HG02610 (cell line): ENCODE data around the gene PRPH.
A peak's percentile ranks its signal among the peaks of the same experiment; 100 is the strongest.
"Not testable (repeated sequence)": the region's sequence is repeated elsewhere in the genome, so short reads cannot be mapped to it uniquely, and the experiment has no call there.

Source experiments
- ATAC-seq: cut with Tn5 transposase; IDR thresholded peaks from one replicate; pipeline ENCODE4 v1.9.1; 2021; ENCODE audit warnings: mild to moderate bottlenecking, moderate library complexity; ENCODE audit not compliant: unreplicated experiment

The PRPH gene

GRCh38 chr12:49331380-49332222 is 36.7 kb downstream of the PRPH start:
- no peak for ATAC-seq

GRCh38 chr12:49332441-49332861 is 37.5 kb downstream of the PRPH start:
- ATAC-seq, result no peak

- no peak for ATAC-seq
These were observed 38.0 kb downstream of the PRPH start for GRCh38 chr12:49332891-49333371.

DNA sequence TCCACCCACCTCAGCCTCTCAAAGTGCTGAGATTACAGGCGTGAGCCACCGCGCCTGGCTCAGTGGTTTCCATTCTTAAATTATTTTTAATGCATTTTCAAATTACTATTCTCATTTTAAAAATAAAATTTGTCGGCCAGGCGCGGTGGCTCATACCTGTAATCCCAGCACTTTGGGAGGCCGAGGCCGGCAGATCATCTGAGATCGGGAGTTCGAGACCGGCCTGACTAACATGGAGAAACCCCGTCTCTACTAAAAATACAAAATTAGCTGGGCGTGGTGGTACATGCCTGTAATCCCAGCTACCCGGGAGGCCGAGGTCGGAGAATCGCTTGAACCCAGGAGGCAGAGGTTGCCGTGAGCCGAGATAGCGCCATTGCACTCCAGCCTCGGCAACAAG is 38.8 kb downstream of the PRPH start:
- not testable (repeated sequence) for ATAC-seq

GRCh38 chr12:49334226-49334625 is 39.3 kb downstream of the PRPH start:
- no peak for ATAC-seq

GRCh38 chr12:49334681-49335080 is 39.7 kb downstream of the PRPH start:
- ATAC-seq, result no peak

- ATAC-seq, result no peak
These were observed 40.4 kb downstream of the PRPH start for GRCh38 chr12:49335118-49335954.

- no peak for ATAC-seq
These were observed 41.2 kb downstream of the PRPH start for GRCh38 chr12:49335955-49336644.

DNA sequence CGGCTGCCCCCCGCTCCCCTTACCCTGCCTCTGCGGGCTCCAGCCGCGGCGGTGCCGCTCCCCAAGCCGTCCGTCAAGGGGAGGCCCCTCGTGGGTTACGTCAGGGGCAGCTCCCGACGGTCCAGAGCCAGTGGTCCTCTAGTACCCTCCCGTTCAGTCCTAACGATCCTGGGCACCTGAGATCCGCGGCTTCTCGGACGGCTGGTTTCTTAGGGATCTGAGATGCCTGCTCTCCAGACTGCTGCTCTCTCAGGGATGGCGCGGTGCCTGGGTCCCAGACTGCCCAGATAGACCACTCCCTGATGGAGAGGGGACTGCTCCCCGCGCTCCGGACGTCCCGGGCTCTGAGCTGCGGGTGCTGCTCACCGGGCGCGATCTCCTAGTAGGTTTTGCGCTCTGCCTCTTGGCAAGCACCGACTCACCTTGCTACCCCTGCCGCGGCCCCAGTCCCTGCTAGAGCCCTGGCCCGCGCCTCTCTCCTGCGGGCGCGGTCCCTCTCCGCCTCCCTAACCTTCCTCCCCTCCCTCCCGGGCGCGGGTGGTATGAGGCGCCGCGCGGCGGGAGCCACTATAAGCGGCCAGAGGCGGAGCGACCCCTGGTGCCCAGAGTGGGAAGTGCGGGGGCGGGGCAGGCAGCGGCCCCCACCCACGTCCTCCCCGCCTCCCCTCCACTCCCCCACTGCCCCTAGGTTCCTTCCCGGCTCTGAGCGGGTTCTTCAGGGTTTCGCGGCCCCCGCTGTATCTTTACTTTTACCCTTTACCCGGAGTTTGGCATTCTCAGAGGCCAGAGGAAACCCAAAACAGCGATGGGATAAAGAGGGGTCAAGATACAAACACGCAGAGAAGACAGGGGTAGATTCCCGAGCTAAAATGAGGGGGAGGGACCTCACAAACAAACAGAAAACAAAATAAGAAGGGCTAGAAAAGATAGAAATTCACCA is 42.0 kb downstream of the PRPH start, which contains the start of gene C1QL4:
C1QL4 (minus strand) TSS at position 544 of the 940 bp plus-strand sequence. CDS start 711 bp downstream, outside the sequence.
- peak; percentile 59 for ATAC-seq

- ATAC-seq, result no peak
These were observed 44.0 kb downstream of the PRPH start for GRCh38 chr12:49338830-49339463.

DNA sequence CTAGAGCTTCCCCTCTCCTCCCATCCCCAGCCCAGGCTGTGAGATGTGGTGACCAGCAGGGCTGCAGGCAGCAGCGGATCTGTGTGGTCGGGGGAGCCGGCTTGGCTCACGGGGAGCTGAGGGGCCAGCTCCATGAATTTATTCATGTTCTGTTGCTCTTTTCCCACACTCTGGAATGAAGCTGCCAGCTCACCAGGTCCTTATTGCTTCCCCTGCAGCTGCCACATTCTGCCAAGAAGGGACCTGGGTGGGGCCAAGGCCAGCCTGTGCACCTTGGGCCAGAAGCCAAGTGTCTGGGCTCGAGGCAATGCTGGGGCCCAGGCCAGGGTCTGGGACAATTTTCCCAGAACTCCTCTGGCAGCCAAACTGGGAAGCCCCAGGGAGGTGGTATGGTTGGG is 44.5 kb downstream of the PRPH start:
- ATAC-seq, result no peak

DNA sequence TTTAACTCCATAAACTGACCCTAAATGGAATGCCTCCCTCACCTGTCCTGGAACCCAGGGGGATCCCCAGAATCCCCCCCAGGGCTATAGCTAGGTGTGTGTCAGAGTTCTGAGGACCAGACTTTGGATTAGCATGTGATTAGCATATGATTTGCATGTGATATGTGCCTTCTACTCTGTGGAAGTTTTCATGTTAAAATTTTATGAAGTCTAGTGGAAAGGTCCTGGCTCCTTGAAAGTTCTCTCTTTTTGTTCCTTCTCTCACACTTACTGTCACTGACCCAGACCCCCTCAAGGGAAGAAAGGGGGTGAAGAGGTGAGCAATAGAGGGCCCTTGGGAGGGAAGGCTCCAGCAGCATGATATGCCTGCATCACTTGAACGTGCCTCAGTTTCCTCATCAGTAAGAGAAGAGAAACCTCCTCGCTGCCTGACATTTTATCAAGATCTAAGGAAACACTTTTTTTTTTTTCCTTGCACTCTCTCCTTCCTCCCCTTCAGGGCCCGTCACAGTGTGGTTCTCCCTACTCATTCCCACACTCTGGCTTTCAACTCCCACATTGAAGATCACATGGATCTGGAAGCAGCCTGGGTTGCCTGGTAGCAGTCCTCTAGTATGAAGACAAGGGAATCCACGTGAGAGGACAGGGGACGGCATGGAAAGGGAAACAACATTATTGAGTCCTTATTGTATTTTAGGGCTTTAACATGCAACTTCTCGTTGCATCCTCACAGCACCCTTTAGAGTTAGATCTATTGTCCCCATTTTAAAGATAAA is 45.3 kb downstream of the PRPH start:
- no peak for ATAC-seq

DNA sequence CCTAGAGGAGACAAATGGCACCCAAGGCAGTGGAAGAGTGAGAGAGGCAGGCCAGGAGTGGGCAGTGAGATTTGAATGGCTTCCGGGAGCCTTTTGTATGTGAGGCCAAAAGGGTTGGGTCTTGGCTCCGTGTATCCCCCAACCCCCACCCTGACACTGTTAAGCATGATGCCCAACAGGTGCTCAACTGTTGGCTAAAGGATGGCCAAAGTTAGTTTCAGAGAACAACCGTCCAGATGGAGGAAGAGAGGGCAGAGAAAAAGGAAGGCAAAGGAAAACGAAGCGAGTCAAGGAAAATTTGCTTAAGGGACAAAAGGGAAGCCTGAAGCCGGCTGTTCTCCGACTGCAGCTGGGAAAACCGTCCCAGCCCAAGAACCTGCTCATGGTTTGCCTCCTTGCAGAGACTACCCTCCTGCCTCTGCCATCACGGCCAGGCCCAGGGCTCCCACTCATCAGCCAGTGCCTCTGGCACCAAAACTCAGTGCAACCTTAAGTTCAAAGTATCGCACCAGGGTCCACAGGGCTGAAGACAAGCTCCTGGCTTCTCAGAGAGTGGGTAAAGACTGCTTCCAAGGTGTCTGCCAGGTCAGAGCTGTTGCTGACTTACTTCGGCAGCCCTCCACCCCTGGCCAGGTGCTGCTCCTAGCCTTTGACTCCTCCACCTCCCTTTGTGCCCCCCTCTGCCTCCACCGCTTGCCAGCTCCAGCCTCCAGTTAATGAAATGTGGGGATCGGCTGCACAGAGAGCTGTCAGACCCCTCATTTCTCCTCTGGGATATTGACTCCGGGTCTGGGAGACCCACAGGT is 46.2 kb downstream of the PRPH start:
- no peak for ATAC-seq

- ATAC-seq, result no peak
These were observed 46.8 kb downstream of the PRPH start for GRCh38 chr12:49341777-49342065.

DNA sequence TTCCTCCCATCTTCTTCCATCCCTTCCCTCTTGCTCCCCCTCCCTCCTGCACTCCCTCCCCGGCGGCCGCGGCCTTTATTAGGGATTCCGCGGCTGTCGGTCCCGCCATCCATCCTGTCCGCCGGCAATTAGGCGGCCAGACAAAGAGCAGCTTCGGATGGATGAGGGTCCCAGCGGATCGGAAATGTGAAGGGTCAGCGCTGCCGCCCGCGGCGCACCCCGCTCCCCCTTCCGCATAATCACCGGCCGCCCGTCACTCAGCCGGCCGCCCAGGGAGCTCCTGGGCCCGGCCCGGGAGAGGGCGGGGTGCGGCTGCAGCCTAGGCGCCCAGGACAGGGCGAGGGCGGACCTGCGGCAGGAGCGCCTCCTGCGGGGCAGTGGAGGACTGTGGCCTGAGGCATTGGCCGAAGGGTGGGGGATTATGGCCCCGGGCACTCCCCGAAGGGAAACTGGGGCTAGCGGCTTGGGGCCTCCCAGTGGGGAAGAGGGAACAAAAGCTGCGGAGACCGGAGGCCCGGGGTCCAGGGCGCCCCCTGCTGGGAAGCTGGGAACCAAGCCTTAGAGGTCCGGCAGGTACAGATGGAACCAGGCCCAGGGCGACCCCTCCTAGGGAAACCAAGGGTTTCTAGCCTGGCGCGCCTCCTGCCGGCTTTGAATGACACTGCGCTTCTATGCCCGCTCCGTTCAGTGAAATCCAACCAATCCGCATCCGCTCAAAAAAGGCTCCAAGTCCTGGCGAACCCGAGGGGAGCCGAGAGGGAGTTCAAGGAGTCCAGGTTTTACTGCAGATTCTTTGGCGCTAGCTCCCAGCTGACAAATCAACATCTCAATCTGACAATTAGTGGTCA is 47.3 kb downstream of the PRPH start:
- ATAC-seq, result peak; percentile 66

DNA sequence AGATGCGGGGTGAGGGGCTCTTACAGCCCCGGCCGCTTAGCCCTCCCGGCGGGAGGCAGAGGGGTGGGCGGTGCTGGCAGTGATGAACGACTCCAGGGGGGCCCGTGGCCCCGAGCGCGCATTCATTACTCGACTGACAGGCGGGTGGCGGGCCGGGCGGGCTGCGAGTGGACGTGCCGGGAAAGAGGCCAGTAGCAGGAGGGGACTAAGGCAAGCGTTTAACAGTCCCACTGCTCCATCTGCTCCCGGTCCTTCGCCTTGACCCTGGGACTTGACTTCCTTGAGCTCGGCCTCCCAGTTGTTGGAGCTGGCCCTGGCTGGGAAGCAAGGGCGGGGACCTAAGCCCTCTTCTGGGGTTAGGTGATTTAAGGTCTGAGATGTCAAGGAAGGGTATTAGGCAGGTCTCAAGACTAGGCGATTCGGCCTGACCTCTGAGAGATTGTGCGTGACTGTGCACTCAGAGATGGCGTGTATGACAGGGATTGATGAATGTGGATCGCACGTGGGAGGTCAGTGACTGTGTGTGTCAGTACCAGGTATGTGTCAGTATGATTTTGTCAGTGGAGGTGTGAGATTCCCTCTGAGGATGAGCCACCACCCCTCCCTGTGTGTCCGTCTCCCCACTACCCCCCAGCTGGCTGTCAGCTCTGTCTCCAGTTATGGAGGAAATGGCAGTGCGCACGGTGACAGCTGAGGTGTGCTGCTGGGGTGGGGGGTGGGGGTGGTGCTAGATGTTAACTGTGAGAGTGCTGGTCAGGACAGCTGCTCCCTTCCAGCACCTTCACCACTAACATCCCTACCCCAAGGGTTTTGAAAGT is 48.2 kb downstream of the PRPH start:
- no peak for ATAC-seq
